HepG2 (cell line): ENCODE measurements around the gene LRRFIP2. TPM values are rescaled to one million over a fixed set of nuclear protein-coding genes. Genes with fewer than 3 reads are reported as not detected.

ENCODE experiments used
- ATAC-seq: fragments of 200-7000 bp; cut with Tn5 transposase; 3 replicates; pipeline ENCODE4 v1.9.1; 2020; ENCODE audit warnings: mild to moderate bottlenecking, moderate library complexity
- BruUV-seq: library from RNA; stranded (reverse); fragments of 400-500 nt; replicated peaks from 2 replicates; lab custom pipeline; 2021; lab: Mats Ljungman, UMichigan
- CTCF ChIA-PET: fragments of 300-600 bp; formaldehyde crosslinking; extraction: SDS; loops from one replicate; lab custom pipeline; 2021; ENCODE audit warnings: low total read pairs, inconsistent platforms, low intra/inter-chr PET ratio; lab: Yijun Ruan, JAX
- POLR2A ChIA-PET: fragments of 350-600 bp; sonication (Branson Sonifier 250); formaldehyde crosslinking; loops from one replicate; lab custom pipeline; 2020; ENCODE audit warnings: antibody characterized with exemption, inconsistent platforms; lab: Yijun Ruan, JAX
- DNase-seq: peaks from one replicate; pipeline ENCODE4 v3.0.0-alpha.2; 2015; ENCODE audit warnings: low spot score
- FAIRE-seq: peaks from 3 replicates; lab custom pipeline; 2011; peaks lifted over from hg19 to GRCh38; lab: Jason Lieb, UNC
- H2AFZ ChIP-seq: one replicate; pipeline ENCODE4 v1.6.1; 2011; ENCODE audit warnings: low read length, inconsistent platforms
- H3K27ac ChIP-seq: fragments of 300-600 bp; 3 replicates; pipeline ENCODE4 v1.8.0; 2011; ENCODE audit warnings: mixed run types, mild to moderate bottlenecking, mixed read lengths, low read length, inconsistent platforms; ENCODE audit not compliant: insufficient read depth; ENCODE audit errors: extremely low read length
- H3K27me3 ChIP-seq, 2 experiments: fragments of 200-600 bp in 1 of 2; 2 replicates in 1 of 2; 3 replicates in 1 of 2; pipeline versions ENCODE4 v1.6.0 to v1.8.0; 2011; ENCODE audit warnings: low read length in 2 of 2, mild to moderate bottlenecking in 2 of 2, moderate library complexity in 2 of 2, inconsistent platforms in 1 of 2; ENCODE audit not compliant: insufficient read depth in 2 of 2, control insufficient read depth in 1 of 2
- H3K36me3 ChIP-seq, 2 experiments: fragments of 200-600 bp in 1 of 2; replicated peaks in 1 of 2; 2 replicates in 1 of 2; 3 replicates in 1 of 2; pipeline versions ENCODE4 v1.5.1 to v1.8.0; 2011; ENCODE audit warnings: low read length in 2 of 2, inconsistent platforms in 1 of 2; ENCODE audit not compliant: insufficient read depth in 2 of 2, control insufficient read depth in 1 of 2
- H3K4me1 ChIP-seq: 2 replicates; pipeline ENCODE4 v1.5.1; 2012; ENCODE audit warnings: low read length, inconsistent platforms; ENCODE audit not compliant: insufficient read depth
- H3K4me2 ChIP-seq: 2 replicates; pipeline ENCODE4 v1.6.0; 2011; ENCODE audit warnings: low read depth, low read length, inconsistent platforms
- H3K4me3 ChIP-seq, 3 experiments: fragments of 200-600 bp in 1 of 3; sonication (generic), shearing (Covaris generic) in 1 of 3; replicated peaks in 1 of 3; 2 replicates each; pipeline ENCODE4 v1.5.1; 2011 to 2016; ENCODE audit warnings: low read length in 3 of 3, inconsistent platforms in 2 of 3, low read depth in 2 of 3, mild to moderate bottlenecking in 2 of 3, control low read depth in 1 of 3, mixed read lengths in 1 of 3; ENCODE audit not compliant: insufficient read depth in 1 of 3
- H3K79me2 ChIP-seq: one replicate; pipeline ENCODE4 v1.6.1; 2011; ENCODE audit warnings: low read length, inconsistent platforms; ENCODE audit not compliant: insufficient read depth
- H3K9ac ChIP-seq: 2 replicates; pipeline ENCODE4 v1.6.0; 2011; ENCODE audit warnings: mild to moderate bottlenecking, low read depth, low read length, inconsistent platforms; ENCODE audit not compliant: insufficient read depth
- H3K9me3 ChIP-seq: 2 replicates; pipeline ENCODE4 v1.5.1; 2012; ENCODE audit warnings: mild to moderate bottlenecking, low read length
- H4K20me1 ChIP-seq: 2 replicates; pipeline ENCODE4 v1.6.0; 2011; ENCODE audit warnings: inconsistent platforms, mild to moderate bottlenecking, low read length, moderate library complexity; ENCODE audit not compliant: insufficient read depth
- ATF6 ChIP-seq: sonication (generic); formaldehyde crosslinking; conservative IDR thresholded peaks from 2 replicates; pipeline ENCODE4 v1.4.0; 2020; ENCODE audit warnings: missing genetic modification reagents
- DNMT3B ChIP-seq: conservative IDR thresholded peaks from 2 replicates; pipeline ENCODE4 v1.6.1; 2016; ENCODE audit warnings: missing biosample characterization, control low read depth
- GFI1 ChIP-seq: sonication (generic); formaldehyde crosslinking; IDR thresholded peaks from 2 replicates; pipeline ENCODE4 v1.5.0; 2020; ENCODE audit warnings: missing genetic modification reagents, mild to moderate bottlenecking, borderline replicate concordance
- HDAC6 ChIP-seq: fragments of 200-600 bp; sonication (generic); IDR thresholded peaks from 2 replicates; pipeline ENCODE4 v1.7.0; 2017; ENCODE audit warnings: mild to moderate bottlenecking, antibody characterized with exemption, low read length, low read depth
- PREB ChIP-seq: sonication (generic); formaldehyde crosslinking; IDR thresholded peaks from 2 replicates; pipeline ENCODE4 v1.4.0; 2020; ENCODE audit warnings: missing genetic modification reagents
- REST ChIP-seq, 2 experiments: IDR thresholded peaks; 2 replicates each; pipeline ENCODE4 v1.6.1; 2011 to 2012; ENCODE audit warnings: low read length in 2 of 2, borderline replicate concordance in 1 of 2, low read depth in 1 of 2, mild to moderate bottlenecking in 1 of 2, moderate library complexity in 1 of 2
- SKIL ChIP-seq: sonication (generic); formaldehyde crosslinking; IDR thresholded peaks from 2 replicates; pipeline ENCODE4 v1.8.0; 2022; ENCODE audit warnings: missing genetic modification reagents, mild to moderate bottlenecking, moderate library complexity, borderline replicate concordance
- TOPORS ChIP-seq: sonication (generic); formaldehyde crosslinking; IDR thresholded peaks from 2 replicates; pipeline ENCODE4 v1.8.0; 2023; ENCODE audit warnings: mild to moderate bottlenecking, missing genetic modification reagents
- ZBTB10 ChIP-seq: sonication (generic); formaldehyde crosslinking; IDR thresholded peaks from 2 replicates; pipeline ENCODE4 v1.4.0; 2020; ENCODE audit warnings: missing genetic modification reagents, borderline replicate concordance
- ZNF556 ChIP-seq: sonication (generic); formaldehyde crosslinking; IDR thresholded peaks from 2 replicates; pipeline ENCODE4 v1.4.0; 2020; ENCODE audit warnings: mild to moderate bottlenecking, missing genetic modification reagents, borderline replicate concordance
- ZNF782 ChIP-seq: sonication (generic); formaldehyde crosslinking; IDR thresholded peaks from 2 replicates; pipeline ENCODE4 v1.4.0; 2020; ENCODE audit warnings: missing genetic modification reagents, mild to moderate bottlenecking, borderline replicate concordance
- ZSCAN20 ChIP-seq: sonication (generic); formaldehyde crosslinking; IDR thresholded peaks from 2 replicates; pipeline ENCODE4 v1.4.0; 2020; ENCODE audit warnings: missing genetic modification reagents, mild to moderate bottlenecking, borderline replicate concordance
- WGBS: methylation state at CpG from one replicate; pipeline ENCODE4 v1.1.6; 2017; ENCODE audit warnings: low lambda C conversion rate; 5-methylcytosine and 5-hydroxymethylcytosine counted together
- in situ Hi-C: cut with HindIII; loops from 2 replicates; pipeline ENCODE4 v1.10.0; 2017; ENCODE audit warnings: low pct_unique_long_range_greater_than_20kb; ENCODE audit not compliant: extremely low pct_ligation_motif_present
- intact Hi-C: fragments of 100-400 bp; cut with micrococcal nuclease; formaldehyde crosslinking; loops from one replicate; pipeline ENCODE4 v1.10.0; 2022; ENCODE audit not compliant: unreplicated experiment
- polyA plus RNA-seq, 8 experiments: library from polyadenylated mRNA; depleted of rRNA in 3 of 8; stranded (reverse) in 7 of 8; unstranded in 1 of 8; fragments of >200 nt; fragmentation: Illumina TruSeq in 4 of 8; extraction: Trizol in 4 of 8; gene quantifications; 2 replicates each; pipeline versions ENCODE4 v1.2.1 to v1.2.3, GENCODE V29; 2011 to 2016; ENCODE audit warnings: low read depth in 4 of 8, missing spikeins in 1 of 8, mixed read lengths in 1 of 8; ENCODE audit not compliant: insufficient read depth in 1 of 8
- total RNA-seq, 5 experiments: library from RNA; depleted of rRNA; stranded (reverse); fragments of >200 nt; fragmentation: Illumina TruSeq; extraction: Trizol; gene quantifications; 2 replicates each; pipeline ENCODE4 v1.2.3, GENCODE V29; 2016; ENCODE audit warnings: low read depth in 1 of 5

Gene LRRFIP2
- total and polyA plus RNA-seq, 2 of the 13 experiments (the other 11 are each of a cell fraction or from before 2014, with no cell fraction given), result 13.5 to 32.2 TPM

- DNase-seq (no peak), ATAC-seq (no peak), FAIRE-seq (no peak)
- Histone ChIP-seq H3K4me1 (peaks cover 36% of the 10 kb centered on the region), H3K4me2 (no peak overlapping the region), H3K79me2 (peaks cover 34% of the 10 kb centered on the region), H3K9ac (no peak overlapping the region), H3K27ac (no peak overlapping the region), H3K9me3 (no peaks in the 10 kb centered on the region), H4K20me1 (no peaks in the 10 kb centered on the region), H3K36me3 (no peaks in the 10 kb centered on the region; a peak in 2 of 5 replicates), H3K27me3 (no peaks in the 10 kb centered on the region), H3K4me3 (no peak overlapping the region), H2AFZ (no peak overlapping the region)
- CTCF ChIA-PET, result no interaction called here
- in situ Hi-C loops (no loop called here), intact Hi-C loops (no loop called here)
- POLR2A ChIA-PET, result no interaction called here
- WGBS, result 78% methylated on average over 1 of the region's 1 CpG
- BruUV-seq, result no TSS peak
- no peak for TF ChIP-seq PREB
- no peak for TF ChIP-seq ZSCAN20
- TF ChIP-seq HDAC6, result no peak
- no peak for TF ChIP-seq TOPORS (CRISPR knock-in tag)
- no peak for TF ChIP-seq ATF6 (CRISPR knock-in tag)
- no peak for TF ChIP-seq ZNF782 (CRISPR knock-in tag)
- TF ChIP-seq GFI1 (CRISPR knock-in tag), result no peak
- TF ChIP-seq DNMT3B (CRISPR knock-in tag), result no peak
- TF ChIP-seq SKIL (CRISPR knock-in tag), result no peak
- TF ChIP-seq ZNF556 (CRISPR knock-in tag), result no peak
- no peak for TF ChIP-seq REST (IDR thresholded peaks at IDR 0.05; ENCODE audit: borderline replicate concordance in 1 of 2, low read depth in 1 of 2, low read length in 2 of 2)
- no peak for TF ChIP-seq ZBTB10 (CRISPR knock-in tag)
Observed at GRCh38 chr3:37168896-37169295, 5.5 kb downstream of the LRRFIP2 start.
